ENCODE measurements around the gene SIN3A.

DNA sequence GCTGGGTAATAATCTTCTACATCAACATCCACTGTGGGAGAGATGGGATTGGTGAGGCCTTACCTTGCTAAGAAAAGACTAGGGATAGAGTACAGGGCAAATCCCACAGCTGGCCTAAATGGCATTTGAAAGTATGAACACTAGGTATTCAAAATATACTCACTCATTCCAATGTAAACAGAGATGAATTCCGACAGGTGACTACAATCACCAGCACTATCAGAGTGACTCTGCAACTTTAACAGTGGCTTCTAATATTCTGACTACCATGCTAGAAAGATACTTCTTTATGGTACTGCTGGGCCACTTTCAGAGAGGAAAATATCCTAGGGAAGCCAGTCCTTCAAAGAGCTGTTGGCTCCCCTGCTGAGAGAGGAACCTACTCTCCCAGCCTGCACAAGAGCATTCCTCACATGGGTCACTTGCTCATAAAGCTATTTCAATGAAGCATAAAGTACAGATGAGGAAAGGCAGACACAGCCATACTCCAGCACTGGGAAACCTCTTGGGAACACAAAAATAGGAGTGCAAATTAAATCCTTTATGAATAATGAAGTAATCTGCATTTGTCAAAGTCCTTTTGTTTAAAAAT lies 61.6 kb downstream of the SIN3A start:
- TF ChIP-seq EP300 (IDR thresholded peaks at IDR 0.05) = no peak
- no peak for TF ChIP-seq POLR2AphosphoS5 (IDR thresholded peaks at IDR 0.05)
- no peak for TF ChIP-seq CTCF (IDR thresholded peaks at IDR 0.05)

Data from stomach (tissue), 4 donors.